Lower lobe of right lung (tissue), 2 donors: ENCODE results near the gene MPZL2. TPM values are rescaled to one million over a fixed set of nuclear protein-coding genes. Genes with fewer than 3 reads are reported as not detected.
A peak's percentile ranks its signal among the peaks of the same experiment; 100 is the strongest.

Experiments used
- ATAC-seq, 2 donors: fragments of 200-7000 bp; cut with Tn5 transposase; one replicate each; pipeline ENCODE4 v1.9.1; 2020 to 2022; ENCODE audit warnings: mild to moderate bottlenecking in 2 of 2, moderate library complexity in 2 of 2
- DNase-seq: peaks from one replicate; pipeline ENCODE4 v3.0.0-alpha.2; 2020
- H3K27ac ChIP-seq: fragments of 200-600 bp; one replicate; pipeline ENCODE4 v1.8.0; 2022
- H3K27me3 ChIP-seq: fragments of 200-600 bp; one replicate; pipeline ENCODE4 v1.8.0; 2022; ENCODE audit warnings: low read depth
- H3K36me3 ChIP-seq: fragments of 200-600 bp; one replicate; pipeline ENCODE4 v1.8.0; 2022; ENCODE audit warnings: mild to moderate bottlenecking
- H3K4me1 ChIP-seq: fragments of 200-600 bp; one replicate; pipeline ENCODE4 v1.8.0; 2022
- H3K4me3 ChIP-seq: fragments of 200-600 bp; one replicate; pipeline ENCODE4 v1.8.0; 2022; ENCODE audit warnings: mild to moderate bottlenecking
- H3K9me3 ChIP-seq: fragments of 200-600 bp; one replicate; pipeline ENCODE4 v1.8.0; 2022
- intact Hi-C: fragments of 100-400 bp; cut with DNase I; formaldehyde crosslinking; loops from one replicate; pipeline ENCODE4 v1.11.0; 2022
- long read RNA-seq: library from polyadenylated mRNA; unstranded; transcript quantifications from one replicate; pipeline ENCODE4 v2.0.0, GENCODE V29; 2021
- total RNA-seq: library from RNA; stranded (reverse); fragmentation: NEBNext Ultra II Directional; extraction: Animal tissue kit (Norgen Biotek cat#: 25700); gene quantifications from one replicate; pipeline ENCODE4 v1.2.1, GENCODE V29; 2021
- TF ChIP-seq, protein P1 (sequence below): fragments of 200-600 bp; IDR thresholded peaks from one replicate; pipeline ENCODE4 v1.8.0; 2022; ENCODE audit warnings: antibody characterized with exemption, mild to moderate bottlenecking
- donor health status: DM: no; HTN: yes; CAD: no; lungs with severe emphysema.

Gene MPZL2
- 85.3 TPM for total RNA-seq
- long read RNA-seq, transcript MPZL2-202 (5 exons, 1,370 nt): minor isoform, 7 of 94 reads
- long read RNA-seq, transcript MPZL2-201 (6 exons, 2,620 nt): major isoform, 67 of 94 reads
- long read RNA-seq, partial matches to known transcripts: 1 of 94 reads
- long read RNA-seq, other reads (novel, unspliced or antisense): 16 of 94 reads

DNA sequence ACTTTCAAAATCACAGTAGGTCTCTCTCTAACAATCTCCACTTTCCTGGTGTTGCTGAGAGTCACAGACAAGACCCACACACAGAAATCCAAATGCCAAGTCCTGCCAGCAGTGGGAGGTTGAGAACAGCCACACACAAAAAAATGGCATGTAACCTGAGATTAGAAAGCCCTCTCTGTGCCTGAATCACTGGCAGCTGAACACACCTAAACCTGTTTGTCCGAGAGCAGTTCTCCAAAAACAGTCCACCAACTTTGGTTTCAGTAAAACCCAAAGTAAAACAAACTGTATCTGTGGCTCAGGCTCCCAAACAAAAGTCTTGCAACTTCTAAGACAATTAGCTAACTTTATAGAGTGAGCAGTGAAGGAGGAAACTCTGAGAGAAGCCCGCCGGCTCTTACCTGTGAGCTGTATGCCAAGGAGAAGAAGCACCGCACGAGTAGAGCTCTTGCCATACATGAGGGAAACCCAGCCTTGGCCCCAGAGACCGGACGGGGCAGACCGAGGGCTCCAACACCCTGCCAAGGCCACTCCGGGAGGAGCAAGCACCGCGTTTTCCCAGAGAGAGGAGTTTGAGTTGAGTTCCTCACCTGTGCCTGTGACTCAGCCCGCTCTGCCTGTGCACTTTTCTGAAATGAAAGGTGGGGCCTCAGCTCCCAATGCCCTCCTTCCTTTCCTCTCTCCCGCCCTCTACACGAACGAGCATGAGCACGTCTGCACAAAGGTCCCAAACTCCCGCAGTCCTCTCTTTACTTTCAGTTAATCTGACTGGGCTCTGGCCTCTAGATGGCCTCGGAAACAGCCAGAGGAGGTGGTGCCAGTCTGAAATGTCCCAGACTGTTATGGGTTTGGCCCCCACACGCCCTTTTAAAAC, at the start of gene MPZL2:
TSS of gene MPZL2 (minus strand) at position 603 of the 874 bp plus-strand sequence. CDS start at position 459, 144 bp downstream.
- intact Hi-C loops: no loop called here
- peaks cover 35% of the 10 kb centered on the region for H3K4me1 ChIP-seq
- DNase-seq (peak; percentile 76), ATAC-seq (peak; percentile 94 to 95)
- no peaks in the 10 kb centered on the region for H3K27me3 ChIP-seq
- peaks cover 16% of the 10 kb centered on the region for H3K36me3 ChIP-seq
- peak within 1 kb of the TSS; percentile 72 for H3K27ac ChIP-seq
- H3K4me3 ChIP-seq: peak within 1 kb of the TSS; percentile 54
- TF ChIP-seq, protein P1, sequence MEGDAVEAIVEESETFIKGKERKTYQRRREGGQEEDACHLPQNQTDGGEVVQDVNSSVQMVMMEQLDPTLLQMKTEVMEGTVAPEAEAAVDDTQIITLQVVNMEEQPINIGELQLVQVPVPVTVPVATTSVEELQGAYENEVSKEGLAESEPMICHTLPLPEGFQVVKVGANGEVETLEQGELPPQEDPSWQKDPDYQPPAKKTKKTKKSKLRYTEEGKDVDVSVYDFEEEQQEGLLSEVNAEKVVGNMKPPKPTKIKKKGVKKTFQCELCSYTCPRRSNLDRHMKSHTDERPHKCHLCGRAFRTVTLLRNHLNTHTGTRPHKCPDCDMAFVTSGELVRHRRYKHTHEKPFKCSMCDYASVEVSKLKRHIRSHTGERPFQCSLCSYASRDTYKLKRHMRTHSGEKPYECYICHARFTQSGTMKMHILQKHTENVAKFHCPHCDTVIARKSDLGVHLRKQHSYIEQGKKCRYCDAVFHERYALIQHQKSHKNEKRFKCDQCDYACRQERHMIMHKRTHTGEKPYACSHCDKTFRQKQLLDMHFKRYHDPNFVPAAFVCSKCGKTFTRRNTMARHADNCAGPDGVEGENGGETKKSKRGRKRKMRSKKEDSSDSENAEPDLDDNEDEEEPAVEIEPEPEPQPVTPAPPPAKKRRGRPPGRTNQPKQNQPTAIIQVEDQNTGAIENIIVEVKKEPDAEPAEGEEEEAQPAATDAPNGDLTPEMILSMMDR: no peak
- H3K9me3 ChIP-seq: no peaks in the 10 kb centered on the region

DNA sequence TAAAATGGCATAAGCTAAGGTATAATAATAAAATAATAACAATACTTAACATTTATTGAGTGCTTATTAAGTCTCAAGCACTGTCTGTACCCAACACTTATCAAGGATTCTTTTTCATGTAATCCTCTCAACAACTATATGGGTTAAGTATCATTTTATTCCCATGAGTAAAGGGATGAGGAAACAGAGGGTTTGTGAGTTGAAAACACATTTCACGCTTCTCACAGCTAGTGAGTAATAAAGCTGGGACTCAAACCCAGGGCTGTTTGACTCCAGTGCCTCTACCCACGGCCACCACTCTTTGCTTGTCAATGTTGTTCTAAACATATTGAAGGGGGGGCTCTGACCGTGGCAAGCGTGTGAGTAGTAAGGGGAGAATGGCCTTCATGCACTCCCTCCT, 49.1 kb upstream of the MPZL2 start:
- TF ChIP-seq, protein P1: no peak

DNA sequence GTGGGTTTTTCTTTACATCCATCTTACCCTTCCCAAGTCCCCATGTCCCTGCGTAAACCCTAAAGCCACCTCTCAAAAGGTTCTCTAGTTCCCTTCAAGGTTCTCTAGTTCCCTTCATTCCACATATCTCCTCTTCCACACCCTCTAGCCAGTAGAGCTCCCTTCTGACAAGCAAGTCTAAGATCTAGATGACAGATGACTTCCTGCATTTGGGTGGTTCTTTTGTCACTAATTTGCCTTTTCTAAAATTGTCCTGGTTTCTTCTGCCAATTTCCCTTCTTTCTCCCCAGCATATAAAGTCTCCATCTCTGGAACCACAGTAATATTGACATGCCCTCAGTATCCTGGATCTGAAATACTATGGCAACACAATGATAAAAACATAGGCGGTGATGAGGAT, 48.2 kb upstream of the MPZL2 start:
- Histone ChIP-seq H3K4me3 (no peak overlapping the region), H3K36me3 (no peaks in the 10 kb centered on the region), H3K27ac (no peak overlapping the region), H3K4me1 (peaks cover 22% of the 10 kb centered on the region), H3K27me3 (no peaks in the 10 kb centered on the region), H3K9me3 (no peaks in the 10 kb centered on the region)
- no peak for DNase-seq
- TF ChIP-seq, protein P1: no peak
- no peak for ATAC-seq
- intact Hi-C loops: no loop called here

More for the DNA sequence above, 49.1 kb upstream of the MPZL2 start:
- H3K9me3 ChIP-seq: no peaks in the 10 kb centered on the region
- H3K27me3 ChIP-seq: no peaks in the 10 kb centered on the region
- H3K4me3 ChIP-seq: no peak overlapping the region
- no peaks in the 10 kb centered on the region for H3K36me3 ChIP-seq
- no peak for DNase-seq
- intact Hi-C loops: no loop called here
- ATAC-seq: no peak
- peaks cover 31% of the 10 kb centered on the region for H3K4me1 ChIP-seq
- no peak overlapping the region for H3K27ac ChIP-seq

DNA sequence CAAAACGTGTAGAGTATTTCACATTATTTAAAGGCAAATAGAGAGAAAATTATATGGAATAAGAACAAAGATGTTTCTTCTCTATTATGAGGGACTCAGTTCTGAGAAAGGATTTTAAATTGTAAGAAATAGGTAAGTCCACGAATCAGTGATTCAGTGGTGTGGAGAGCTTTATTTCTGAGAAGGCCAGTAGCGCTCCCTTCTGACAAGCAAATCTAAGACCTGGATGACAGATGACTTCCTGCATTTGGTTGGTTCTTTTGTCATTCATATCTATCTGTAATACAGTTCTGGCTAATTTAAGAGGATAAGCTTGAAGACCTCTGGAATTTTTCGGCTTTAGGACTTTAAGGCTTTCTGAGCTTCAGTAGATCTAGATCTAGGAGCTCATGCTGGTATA, 47.4 kb upstream of the MPZL2 start:
- DNase-seq (no peak), ATAC-seq (no peak)
- Histone ChIP-seq H3K36me3 (no peaks in the 10 kb centered on the region), H3K4me1 (peaks cover 14% of the 10 kb centered on the region), H3K9me3 (no peaks in the 10 kb centered on the region), H3K27ac (no peak overlapping the region), H3K4me3 (no peak overlapping the region), H3K27me3 (no peaks in the 10 kb centered on the region)
- TF ChIP-seq, protein P1: no peak
- intact Hi-C loops: no loop called here

DNA sequence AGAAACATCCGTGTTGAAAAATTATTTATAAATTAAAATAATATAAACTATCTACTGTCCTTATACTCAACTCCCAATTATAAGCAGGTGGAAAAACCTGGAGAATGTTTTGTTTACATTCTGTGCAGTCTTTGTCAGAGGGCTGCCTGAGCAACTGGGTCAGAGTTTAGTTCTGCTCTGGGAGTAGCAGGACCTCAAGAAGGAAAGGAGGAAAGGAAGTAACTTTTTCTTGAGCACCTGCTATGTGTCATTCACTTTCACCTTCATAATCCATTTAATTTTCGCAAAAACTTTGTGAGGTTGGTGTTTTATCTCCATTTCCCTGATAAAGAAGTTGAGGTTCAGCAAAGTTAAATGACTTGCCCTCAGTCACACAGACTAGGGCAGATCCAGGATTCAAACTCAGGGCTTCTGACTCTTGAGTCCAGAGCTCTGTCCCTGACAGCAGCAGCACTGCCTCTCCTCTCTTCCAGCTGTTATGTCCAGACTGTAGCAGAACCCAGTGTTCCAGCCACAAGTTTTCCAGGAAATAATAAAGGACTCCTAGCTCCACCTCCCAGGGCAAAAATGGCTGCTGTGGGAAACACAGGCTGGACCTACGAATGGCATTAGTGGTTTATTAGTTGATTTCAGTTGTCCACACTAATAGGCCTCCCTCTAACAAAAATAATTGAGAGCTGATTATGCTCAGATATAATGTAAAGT, 46.8 kb upstream of the MPZL2 start:
- H3K27ac ChIP-seq: no peak overlapping the region
- H3K4me1 ChIP-seq: peaks cover 8% of the 10 kb centered on the region
- no peaks in the 10 kb centered on the region for H3K9me3 ChIP-seq
- intact Hi-C loops: no loop called here
- no peaks in the 10 kb centered on the region for H3K36me3 ChIP-seq
- TF ChIP-seq, protein P1: no peak
- ATAC-seq: no peak
- H3K27me3 ChIP-seq: no peaks in the 10 kb centered on the region
- H3K4me3 ChIP-seq: no peak overlapping the region
- DNase-seq: no peak
